ENCODE data around the gene TMA7B.

The TMA7B gene

GRCh38 chr22:39932166-39932565 lies 28.0 kb upstream of the TMA7B start:
- no peaks in the 10 kb centered on the region for H3K27me3 ChIP-seq (replicated peaks; ENCODE audit: insufficient read depth, low read length)
- no peaks in the 10 kb centered on the region for H3K36me3 ChIP-seq (replicated peaks; ENCODE audit: insufficient read depth, low read length)
- H3K9me3 ChIP-seq (replicated peaks; ENCODE audit: insufficient read depth, low read length): no peaks in the 10 kb centered on the region
- DNase-seq: no peak
- H3K79me2 ChIP-seq (ENCODE audit: low read length): no peaks in the 10 kb centered on the region
- H3K4me1 ChIP-seq (ENCODE audit: low read length): no peaks in the 10 kb centered on the region
- TF ChIP-seq EZH2 (optimal IDR thresholded peaks at IDR 0.05; ENCODE audit: low read depth, low read length) (no peak), CTCF (IDR thresholded peaks at IDR 0.05; ENCODE audit: low read length) (no peak), EZH2phosphoT487 (IDR thresholded peaks at IDR 0.05; ENCODE audit: low read length) (no peak)
- no peak overlapping the region for H3K9ac ChIP-seq (ENCODE audit: low read length)
- no peaks in the 10 kb centered on the region for H3F3A ChIP-seq (ENCODE audit: insufficient read depth, low read length)
- H4K20me1 ChIP-seq (ENCODE audit: insufficient read depth, low read length): no peaks in the 10 kb centered on the region
- H3K4me2 ChIP-seq (ENCODE audit: low read depth, low read length): no peak overlapping the region
- H3K4me3 ChIP-seq (ENCODE audit: low read length): no peak overlapping the region
- no peaks in the 10 kb centered on the region for H3K9me2 ChIP-seq (replicated peaks; ENCODE audit: insufficient read depth, low read length)
- no peak overlapping the region for H2AFZ ChIP-seq (ENCODE audit: low read length)
- H3K27ac ChIP-seq (ENCODE audit: low read length): no peak overlapping the region

GRCh38 chr22:39932918-39933649 lies 27.1 kb upstream of the TMA7B start:
- Histone ChIP-seq H3K9me3 (replicated peaks; ENCODE audit: insufficient read depth, low read length) (no peaks in the 10 kb centered on the region), H2AFZ (ENCODE audit: low read length) (no peak overlapping the region), H3K79me2 (ENCODE audit: low read length) (no peaks in the 10 kb centered on the region), H3K27me3 (replicated peaks; ENCODE audit: insufficient read depth, low read length) (no peaks in the 10 kb centered on the region), H3K27ac (ENCODE audit: low read length) (no peak overlapping the region), H3K9me2 (replicated peaks; ENCODE audit: insufficient read depth, low read length) (no peaks in the 10 kb centered on the region), H3F3A (ENCODE audit: insufficient read depth, low read length) (no peaks in the 10 kb centered on the region), H3K36me3 (replicated peaks; ENCODE audit: insufficient read depth, low read length) (no peaks in the 10 kb centered on the region), H3K4me3 (ENCODE audit: low read length) (no peak overlapping the region), H3K4me1 (ENCODE audit: low read length) (no peaks in the 10 kb centered on the region), H3K4me2 (ENCODE audit: low read depth, low read length) (no peak overlapping the region), H3K9ac (ENCODE audit: low read length) (no peak overlapping the region), H4K20me1 (ENCODE audit: insufficient read depth, low read length) (no peaks in the 10 kb centered on the region)
- TF ChIP-seq CTCF (IDR thresholded peaks at IDR 0.05; ENCODE audit: low read length): peak; percentile 79
- TF ChIP-seq EZH2phosphoT487 (IDR thresholded peaks at IDR 0.05; ENCODE audit: low read length): no peak
- peak; percentile 38 for DNase-seq

- TF ChIP-seq EZH2phosphoT487 (IDR thresholded peaks at IDR 0.05; ENCODE audit: low read length) (no peak), CTCF (IDR thresholded peaks at IDR 0.05; ENCODE audit: low read length) (no peak), EZH2 (optimal IDR thresholded peaks at IDR 0.05; ENCODE audit: low read depth, low read length) (no peak)
- Histone ChIP-seq H3K27me3 (replicated peaks; ENCODE audit: insufficient read depth, low read length) (no peaks in the 10 kb centered on the region), H3K4me1 (ENCODE audit: low read length) (no peaks in the 10 kb centered on the region)
Measured at GRCh38 chr22:39933741-39934140, 26.5 kb upstream of the TMA7B start.

More at GRCh38 chr22:39933741-39934140, 26.5 kb upstream of the TMA7B start:
- Histone ChIP-seq H3K9ac (ENCODE audit: low read length) (no peak overlapping the region), H3K79me2 (ENCODE audit: low read length) (no peaks in the 10 kb centered on the region), H2AFZ (ENCODE audit: low read length) (no peak overlapping the region), H3K9me3 (replicated peaks; ENCODE audit: insufficient read depth, low read length) (no peaks in the 10 kb centered on the region), H3K36me3 (replicated peaks; ENCODE audit: insufficient read depth, low read length) (no peaks in the 10 kb centered on the region), H3K9me2 (replicated peaks; ENCODE audit: insufficient read depth, low read length) (no peaks in the 10 kb centered on the region), H3K4me3 (ENCODE audit: low read length) (no peak overlapping the region), H4K20me1 (ENCODE audit: insufficient read depth, low read length) (no peaks in the 10 kb centered on the region), H3F3A (ENCODE audit: insufficient read depth, low read length) (no peaks in the 10 kb centered on the region), H3K27ac (ENCODE audit: low read length) (no peak overlapping the region), H3K4me2 (ENCODE audit: low read depth, low read length) (no peak overlapping the region)
- DNase-seq: no peak
